ENCODE results near the gene BIN1.
"Not testable (repeated sequence)": the region's sequence is repeated elsewhere in the genome, so short reads cannot be mapped to it uniquely, and the experiment has no call there.

Gene BIN1

GRCh38 chr2:127043367-127044164, 63.4 kb downstream of the BIN1 start:
- H3K27ac ChIP-seq, result no peak overlapping the region
- H3K4me3 ChIP-seq, result no peak overlapping the region

- no peak overlapping the region for H3K4me3 ChIP-seq
Observed at GRCh38 chr2:127041259-127041970, 65.5 kb downstream of the BIN1 start.

GRCh38 chr2:127040169-127040568, 66.8 kb downstream of the BIN1 start:
- Histone ChIP-seq H3K27ac (no peak overlapping the region), H3K4me3 (no peak overlapping the region)

More at GRCh38 chr2:127041259-127041970, 65.5 kb downstream of the BIN1 start:
- no peak overlapping the region for H3K27ac ChIP-seq

- Histone ChIP-seq H3K27ac (no peak overlapping the region), H3K4me3 (no peak overlapping the region)
Observed at GRCh38 chr2:127039387-127040031, 67.4 kb downstream of the BIN1 start.

GRCh38 chr2:127037476-127037875, 69.5 kb downstream of the BIN1 start:
- no peak overlapping the region for H3K4me3 ChIP-seq
- H3K27ac ChIP-seq, result no peak overlapping the region

GRCh38 chr2:127034883-127035611, 71.9 kb downstream of the BIN1 start:
- Histone ChIP-seq H3K4me3 (no peak overlapping the region), H3K27ac (no peak overlapping the region)

GRCh38 chr2:127034051-127034450, 72.9 kb downstream of the BIN1 start:
- Histone ChIP-seq H3K4me3 (no peak overlapping the region), H3K27ac (no peak overlapping the region)

GRCh38 chr2:127032621-127033020, 74.3 kb downstream of the BIN1 start:
- H3K4me3 ChIP-seq, result no peak overlapping the region
- no peak overlapping the region for H3K27ac ChIP-seq

GRCh38 chr2:127029350-127030051, 77.5 kb downstream of the BIN1 start:
- Histone ChIP-seq H3K4me3 (no peak overlapping the region), H3K27ac (no peak overlapping the region)

GRCh38 chr2:127028745-127029144, 78.2 kb downstream of the BIN1 start:
- not testable (repeated sequence) for H3K27ac ChIP-seq

GRCh38 chr2:127027715-127028114, 79.2 kb downstream of the BIN1 start:
- Histone ChIP-seq H3K27ac (no peak overlapping the region), H3K4me3 (no peak overlapping the region)

More at GRCh38 chr2:127028745-127029144, 78.2 kb downstream of the BIN1 start:
- not testable (repeated sequence) for H3K4me3 ChIP-seq

GRCh38 chr2:127025359-127026166, 81.4 kb downstream of the BIN1 start:
- H3K27ac ChIP-seq, result no peak overlapping the region

GRCh38 chr2:127024769-127025358, 82.1 kb downstream of the BIN1 start:
- Histone ChIP-seq H3K27ac (no peak overlapping the region), H3K4me3 (peak overlapping the region in 6 of 7 experiments; percentile 8 to 36 (median 21))

More at GRCh38 chr2:127025359-127026166, 81.4 kb downstream of the BIN1 start:
- peak overlapping the region; percentile 8 to 36 (median 22) for H3K4me3 ChIP-seq

GRCh38 chr2:127023504-127023903, 83.5 kb downstream of the BIN1 start:
- H3K27ac ChIP-seq, result no peak overlapping the region
- no peak overlapping the region for H3K4me3 ChIP-seq

- Histone ChIP-seq H3K27ac (no peak overlapping the region), H3K4me3 (no peak overlapping the region)
Observed at GRCh38 chr2:127022817-127023216, 84.1 kb downstream of the BIN1 start.

GRCh38 chr2:127020536-127020935, 86.4 kb downstream of the BIN1 start:
- H3K27ac ChIP-seq, result no peak overlapping the region
- no peak overlapping the region for H3K4me3 ChIP-seq

GRCh38 chr2:127017548-127017947, 89.4 kb downstream of the BIN1 start:
- H3K4me3 ChIP-seq, result no peak overlapping the region
- H3K27ac ChIP-seq, result no peak overlapping the region

- Histone ChIP-seq H3K4me3 (no peak overlapping the region), H3K27ac (no peak overlapping the region)
Observed at GRCh38 chr2:127016329-127016728, 90.6 kb downstream of the BIN1 start.

Measured in skin epidermis (tissue), 12 donors.